Adrenal gland (tissue), 12 donors: ENCODE results near the gene MEIS3. TPM values are rescaled to one million over a fixed set of nuclear protein-coding genes. Genes with fewer than 3 reads are reported as not detected.
A peak's percentile ranks its signal among the peaks of the same experiment; 100 is the strongest.

Experiments used
- DNase-seq, 7 donors: peaks; one replicate each; pipeline ENCODE4 v3.0.0-alpha.2; 2019 to 2020
- H3K27ac ChIP-seq, 5 donors: fragments of 200-600 bp; sonication (generic) in 4 of 5; 1 replicate in 3 of 5; 2 replicates in 2 of 5; pipeline versions ENCODE4 v1.5.1 to v1.8.0; 2016 to 2020; ENCODE audit warnings: mild to moderate bottlenecking in 1 of 5
- H3K27me3 ChIP-seq: fragments of 200-600 bp; 2 replicates; pipeline ENCODE4 v1.8.0; 2021
- H3K36me3 ChIP-seq, 2 donors: fragments of 200-600 bp; replicated peaks in 1 of 2; 1 replicate in 1 of 2; 2 replicates in 1 of 2; pipeline versions ENCODE4 v1.5.1 to v1.8.0; 2018 to 2022
- H3K4me1 ChIP-seq, 2 donors: fragments of 200-600 bp; replicated peaks in 1 of 2; 1 replicate in 1 of 2; 2 replicates in 1 of 2; pipeline versions ENCODE4 v1.5.1 to v1.8.0; 2018 to 2021
- H3K4me3 ChIP-seq, 4 donors: fragments of 200-600 bp; sonication (generic) in 3 of 4; one replicate each; pipeline ENCODE4 v1.5.1; 2016 to 2018
- H3K9me3 ChIP-seq, 3 donors: fragments of 200-600 bp; sonication (generic) in 1 of 3; replicated peaks in 1 of 3; 1 replicate in 2 of 3; 2 replicates in 1 of 3; pipeline versions ENCODE4 v1.5.1 to v1.8.0; 2016 to 2021
- POLR2A ChIP-seq, 2 donors: fragments of 450-650 bp; IDR thresholded peaks; one replicate each; pipeline ENCODE4 v1.6.1; 2017; ENCODE audit warnings: antibody characterized with exemption in 2 of 2, mild to moderate bottlenecking in 2 of 2, moderate library complexity in 1 of 2
- WGBS, 4 donors: extraction: QIAGEN DNeasy Blood & Tissue Kit in 2 of 4; methylation state at CpG; one replicate each; pipeline versions ENCODE4 v1.1.5 to v1.1.7; 2013 to 2017; 5-methylcytosine and 5-hydroxymethylcytosine counted together
- intact Hi-C, 2 donors: fragments of 100-400 bp; cut with DNase I; formaldehyde crosslinking; loops; one replicate each; pipeline versions ENCODE4 v1.14.1 to v1.15.0; 2022 to 2023
- polyA plus RNA-seq, 3 donors: library from polyadenylated mRNA; stranded (reverse); fragments of 200-250 nt in 2 of 3; fragments of 350-450 nt in 1 of 3; fragmentation: Illumina TruSeq in 1 of 3; extraction: RNeasy Lipid Tissue Mini Kit (QIAGEN cat#74804) in 1 of 3; gene quantifications; one replicate each; pipeline ENCODE4 v1.2.3, GENCODE V29; 2013 to 2014
- total RNA-seq, 9 donors: library from RNA; depleted of rRNA in 4 of 9; stranded (reverse); fragments of >200 nt in 4 of 9; fragments of 120-200 nt in 1 of 9; fragmentation: NEBNext Ultra II Directional in 1 of 9; extraction: Animal tissue kit (Norgen Biotek cat#: 25700) in 1 of 9; gene quantifications; one replicate each; pipeline versions ENCODE4 v1.1.0 to v1.2.4, GENCODE V29; 2013 to 2023
- TF ChIP-seq, protein P1 (sequence below), 6 experiments: fragments of 450-650 bp in 4 of 6; fragments of 200-600 bp in 2 of 6; sonication (generic) in 1 of 6; IDR thresholded peaks; 1 replicate in 5 of 6; 2 replicates in 1 of 6; pipeline versions ENCODE4 v1.5.1 to v1.8.0; 2016 to 2021; ENCODE audit warnings: antibody characterized with exemption in 6 of 6, mild to moderate bottlenecking in 2 of 6, moderate library complexity in 1 of 6
- donor health status: healthy with polysubstance abuse.
- donor health status: Bipolar disorder and iron deficiency.
- donor health status: DM: yes; HTN: yes; CAD: no.
- donor health status: DM: no; HTN: no; CAD: no.
- donor health status: DM: no; HTN: no; CAD: no.
- donor health status: DM: yes; HTN: yes; CAD: no.

MEIS3 gene
- total and polyA plus RNA-seq, 12 donors = 2.1 to 15.5 (median 5.1) TPM

GRCh38 chr19:47443331-47443730 is 24.0 kb upstream of the MEIS3 start:
- no peak for DNase-seq
- Histone ChIP-seq H3K36me3 (no peaks in the 10 kb centered on the region), H3K27me3 (peaks cover 55% of the 10 kb centered on the region), H3K4me3 (no peak overlapping the region), H3K9me3 (no peaks in the 10 kb centered on the region), H3K4me1 (peaks cover 5 to 9% of the 10 kb centered on the region in 2 donors), H3K27ac (no peak overlapping the region)
- intact Hi-C loops = no loop called here
- TF ChIP-seq, protein P1, sequence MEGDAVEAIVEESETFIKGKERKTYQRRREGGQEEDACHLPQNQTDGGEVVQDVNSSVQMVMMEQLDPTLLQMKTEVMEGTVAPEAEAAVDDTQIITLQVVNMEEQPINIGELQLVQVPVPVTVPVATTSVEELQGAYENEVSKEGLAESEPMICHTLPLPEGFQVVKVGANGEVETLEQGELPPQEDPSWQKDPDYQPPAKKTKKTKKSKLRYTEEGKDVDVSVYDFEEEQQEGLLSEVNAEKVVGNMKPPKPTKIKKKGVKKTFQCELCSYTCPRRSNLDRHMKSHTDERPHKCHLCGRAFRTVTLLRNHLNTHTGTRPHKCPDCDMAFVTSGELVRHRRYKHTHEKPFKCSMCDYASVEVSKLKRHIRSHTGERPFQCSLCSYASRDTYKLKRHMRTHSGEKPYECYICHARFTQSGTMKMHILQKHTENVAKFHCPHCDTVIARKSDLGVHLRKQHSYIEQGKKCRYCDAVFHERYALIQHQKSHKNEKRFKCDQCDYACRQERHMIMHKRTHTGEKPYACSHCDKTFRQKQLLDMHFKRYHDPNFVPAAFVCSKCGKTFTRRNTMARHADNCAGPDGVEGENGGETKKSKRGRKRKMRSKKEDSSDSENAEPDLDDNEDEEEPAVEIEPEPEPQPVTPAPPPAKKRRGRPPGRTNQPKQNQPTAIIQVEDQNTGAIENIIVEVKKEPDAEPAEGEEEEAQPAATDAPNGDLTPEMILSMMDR (IDR thresholded peaks at IDR 0.05) = no peak
- TF ChIP-seq POLR2A (IDR thresholded peaks at IDR 0.05) = no peak
- 57 to 69% (median 58%) methylated on average over 12 of the region's 12 CpGs for WGBS, 4 donors

DNA sequence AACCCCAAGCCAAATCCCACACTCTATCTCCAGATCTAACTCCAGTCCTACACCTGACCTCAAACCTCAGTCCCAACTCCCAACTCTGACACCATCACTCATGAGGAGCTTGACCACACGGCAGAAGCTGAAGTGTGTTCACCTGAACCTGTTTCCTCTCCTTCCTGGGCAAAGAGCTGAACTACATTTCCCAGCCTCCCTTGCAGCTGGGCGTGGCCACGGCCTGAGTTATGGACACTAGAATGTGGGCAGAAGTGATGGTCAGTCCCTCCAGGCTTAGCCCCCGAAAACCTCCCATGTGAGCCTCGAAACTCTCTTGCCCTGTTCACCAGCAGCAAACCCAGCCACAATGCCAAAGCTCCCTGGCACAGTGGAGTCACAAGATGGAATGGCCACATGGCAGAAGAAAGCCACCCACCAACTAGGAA is 19.5 kb upstream of the MEIS3 start:
- Histone ChIP-seq H3K27ac (no peak overlapping the region), H3K4me3 (no peak overlapping the region), H3K27me3 (peaks cover 37% of the 10 kb centered on the region), H3K4me1 (no peaks in the 10 kb centered on the region), H3K36me3 (no peaks in the 10 kb centered on the region), H3K9me3 (no peaks in the 10 kb centered on the region)
- DNase-seq = no peak
- 17 to 46% (median 25%) methylated on average over 2 to 5 of the region's 5 CpGs for WGBS, 4 donors
- TF ChIP-seq, protein P1 (IDR thresholded peaks at IDR 0.05) = no peak
- TF ChIP-seq POLR2A (IDR thresholded peaks at IDR 0.05) = no peak
- intact Hi-C loops = loop anchor here (5.0 to 10.0 kb wide), 3 partner anchors 78 to 146 kb away; partner anchors contain the start of gene NAPA (in 1 of the 2)

GRCh38 chr19:47437500-47437899 is 18.2 kb upstream of the MEIS3 start:
- intact Hi-C loops = loop anchor here (2.0 to 10.0 kb wide), 4 partner anchors 80 to 261 kb away; partner anchors contain the start of gene NAPA (in 1 of the 2)
- Histone ChIP-seq H3K9me3 (no peaks in the 10 kb centered on the region), H3K27me3 (peaks cover 40% of the 10 kb centered on the region), H3K4me3 (no peak overlapping the region), H3K4me1 (no peaks in the 10 kb centered on the region), H3K27ac (no peak overlapping the region), H3K36me3 (no peaks in the 10 kb centered on the region)
- 28 to 33% (median 31%) methylated on average over 9 to 12 of the region's 12 CpGs for WGBS, 4 donors
- TF ChIP-seq, protein P1 (IDR thresholded peaks at IDR 0.05) = no peak
- TF ChIP-seq POLR2A (IDR thresholded peaks at IDR 0.05) = no peak
- DNase-seq = no peak

DNA sequence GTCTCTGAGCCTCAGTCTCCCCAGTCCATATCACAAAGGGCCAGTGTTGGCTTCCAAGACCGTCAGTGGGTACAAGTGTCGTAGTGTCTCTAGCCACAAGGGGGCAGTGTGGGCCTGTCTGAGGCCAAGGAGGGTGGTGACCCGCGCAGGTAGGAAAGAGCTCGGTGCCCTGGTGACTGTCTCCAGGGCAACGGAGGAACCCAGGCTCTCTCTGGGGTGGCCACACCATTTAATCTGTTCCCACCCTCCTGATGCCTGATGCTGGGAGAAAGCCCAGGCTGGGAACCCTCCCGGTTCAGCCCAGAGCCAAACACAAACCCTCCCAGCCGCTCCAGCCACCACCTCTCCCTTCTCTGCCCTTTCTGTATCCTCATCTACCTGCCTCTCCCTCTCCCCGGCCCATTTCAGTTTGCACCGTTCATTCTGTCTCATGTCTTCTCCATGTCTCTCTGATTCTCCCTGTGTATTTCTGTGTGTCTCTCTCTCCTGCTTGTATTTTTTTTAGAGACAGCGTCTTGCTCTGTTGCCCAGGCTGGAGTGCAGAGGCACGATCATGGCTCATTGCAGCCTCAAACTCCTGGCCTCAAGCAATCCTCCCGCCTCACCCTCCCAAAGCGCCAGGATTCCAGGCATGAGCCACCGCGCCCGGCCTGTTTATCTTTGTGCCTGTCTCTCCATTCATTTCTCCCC is 17.5 kb upstream of the MEIS3 start:
- Histone ChIP-seq H3K4me1 (no peaks in the 10 kb centered on the region), H3K27me3 (peaks cover 40% of the 10 kb centered on the region), H3K36me3 (no peaks in the 10 kb centered on the region), H3K4me3 (no peak overlapping the region), H3K9me3 (no peaks in the 10 kb centered on the region), H3K27ac (no peak overlapping the region)
- intact Hi-C loops = loop anchor here (2.0 to 10.0 kb wide), 4 partner anchors 80 to 262 kb away; partner anchors contain the start of gene NAPA (in 1 of the 2)
- 29 to 43% (median 35%) methylated on average over 11 to 17 of the region's 17 CpGs for WGBS, 4 donors
- TF ChIP-seq POLR2A (IDR thresholded peaks at IDR 0.05) = no peak
- TF ChIP-seq, protein P1 (IDR thresholded peaks at IDR 0.05) = peak; percentile 78 to 97 (median 92)
- DNase-seq = peak; percentile 68 to 94 (median 82)
